ENCODE measurements around the gene FOXP1.

FOXP1 gene

DNA sequence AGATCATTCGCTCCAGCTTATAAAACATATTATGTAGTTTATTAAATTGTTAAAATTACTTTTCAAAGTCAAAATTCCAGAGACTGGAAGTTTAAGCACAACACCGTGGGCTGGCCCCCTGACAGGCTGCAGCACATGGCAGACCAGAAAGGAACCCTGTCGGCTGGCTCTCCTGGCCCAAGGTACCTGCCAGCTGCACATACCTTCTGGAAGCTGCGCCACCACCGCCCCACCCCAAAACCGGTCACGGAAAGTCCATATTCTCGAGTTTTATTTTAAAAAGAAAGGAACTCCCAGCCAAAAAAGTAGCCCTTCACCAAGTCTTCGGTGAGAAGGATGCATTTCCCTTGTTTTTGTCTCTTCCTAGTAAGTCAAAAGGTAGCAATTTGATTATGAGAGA is 94.6 kb downstream of the FOXP1 start:
- no peak for DNase-seq (ENCODE audit: extremely low read depth in 1 of 2, low read depth in 1 of 2)

GRCh38 chr3:71488391-71488809 is 95.1 kb downstream of the FOXP1 start:
- DNase-seq (ENCODE audit: extremely low read depth in 1 of 2, low read depth in 1 of 2) = no peak

- no peak for DNase-seq (ENCODE audit: extremely low read depth in 1 of 2, low read depth in 1 of 2)
Measured at GRCh38 chr3:71487418-71487817, 96.1 kb downstream of the FOXP1 start.

DNA sequence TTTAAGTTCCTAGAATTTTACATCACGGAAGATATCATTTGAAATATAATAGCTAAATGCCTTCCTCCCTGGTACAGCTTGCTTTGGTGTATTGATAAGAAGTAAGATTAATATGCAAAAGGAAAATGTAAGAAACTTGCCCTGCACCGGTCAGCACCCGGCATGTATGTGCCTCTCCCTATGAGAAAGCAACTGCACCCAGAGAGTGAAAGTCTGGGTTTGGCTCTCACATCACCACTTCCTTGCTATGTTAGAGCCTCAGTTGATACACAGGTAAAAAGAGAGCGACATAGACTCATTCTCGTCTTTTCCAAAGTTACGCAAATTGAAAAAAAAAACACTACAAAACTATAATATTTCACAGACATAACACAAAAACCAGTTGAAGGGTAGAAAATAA is 96.7 kb downstream of the FOXP1 start:
- DNase-seq (ENCODE audit: extremely low read depth in 1 of 2, low read depth in 1 of 2) = no peak

GRCh38 chr3:71485896-71486295 is 97.6 kb downstream of the FOXP1 start:
- no peak for DNase-seq (ENCODE audit: extremely low read depth in 1 of 2, low read depth in 1 of 2)

DNA sequence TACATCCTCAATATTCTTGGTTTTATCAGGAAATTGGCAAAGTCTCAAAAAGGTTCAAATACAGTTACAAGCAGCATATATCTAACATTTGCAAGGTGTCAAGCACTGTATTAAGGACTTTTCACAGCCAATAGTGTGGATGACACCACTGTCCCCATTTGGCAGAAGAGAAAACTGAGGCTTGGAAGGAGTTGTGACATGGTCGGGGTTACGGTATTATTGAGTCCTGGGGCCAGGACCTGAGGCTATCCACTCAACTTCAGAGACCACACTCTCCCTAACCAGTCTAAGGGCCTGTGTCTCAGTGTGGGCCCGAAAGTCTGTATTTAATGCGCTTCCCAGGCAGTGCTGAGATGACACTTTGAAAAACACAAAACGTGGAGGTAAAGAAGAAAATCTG is 99.1 kb downstream of the FOXP1 start:
- DNase-seq (ENCODE audit: extremely low read depth in 1 of 2, low read depth in 1 of 2) = no peak

GRCh38 chr3:71484047-71484446 is 99.5 kb downstream of the FOXP1 start:
- no peak for DNase-seq (ENCODE audit: extremely low read depth in 1 of 2, low read depth in 1 of 2)

- DNase-seq (ENCODE audit: extremely low read depth in 1 of 2, low read depth in 1 of 2) = no peak
Measured at GRCh38 chr3:71482771-71483170, 100.8 kb downstream of the FOXP1 start.

DNA sequence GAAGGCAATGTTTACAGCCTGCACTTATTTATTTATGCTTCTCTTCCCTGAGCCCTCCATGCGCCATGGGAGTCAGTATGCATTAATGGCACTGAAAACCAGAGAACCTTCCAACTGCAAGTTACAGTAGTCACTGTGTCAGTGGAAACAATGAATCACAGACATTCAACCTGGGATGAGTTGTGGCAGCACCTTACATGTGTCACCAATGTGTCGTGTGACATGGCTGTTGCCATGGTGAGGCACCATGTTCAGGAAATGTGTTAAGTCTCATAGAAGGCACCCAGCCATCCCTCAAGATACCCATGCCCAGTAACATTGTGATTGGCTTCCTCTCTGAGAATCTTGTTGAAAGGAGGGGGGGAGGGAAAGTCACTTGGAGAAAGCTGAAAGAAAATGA is 105.0 kb downstream of the FOXP1 start:
- DNase-seq (ENCODE audit: extremely low read depth in 1 of 2, low read depth in 1 of 2) = peak in 1 of 2 donors; percentile 39

- DNase-seq (ENCODE audit: extremely low read depth in 1 of 2, low read depth in 1 of 2) = no peak
Measured at GRCh38 chr3:71476950-71477349, 106.6 kb downstream of the FOXP1 start.

- DNase-seq (ENCODE audit: extremely low read depth in 1 of 2, low read depth in 1 of 2) = no peak
Measured at GRCh38 chr3:71469138-71469435, 114.4 kb downstream of the FOXP1 start.

DNA sequence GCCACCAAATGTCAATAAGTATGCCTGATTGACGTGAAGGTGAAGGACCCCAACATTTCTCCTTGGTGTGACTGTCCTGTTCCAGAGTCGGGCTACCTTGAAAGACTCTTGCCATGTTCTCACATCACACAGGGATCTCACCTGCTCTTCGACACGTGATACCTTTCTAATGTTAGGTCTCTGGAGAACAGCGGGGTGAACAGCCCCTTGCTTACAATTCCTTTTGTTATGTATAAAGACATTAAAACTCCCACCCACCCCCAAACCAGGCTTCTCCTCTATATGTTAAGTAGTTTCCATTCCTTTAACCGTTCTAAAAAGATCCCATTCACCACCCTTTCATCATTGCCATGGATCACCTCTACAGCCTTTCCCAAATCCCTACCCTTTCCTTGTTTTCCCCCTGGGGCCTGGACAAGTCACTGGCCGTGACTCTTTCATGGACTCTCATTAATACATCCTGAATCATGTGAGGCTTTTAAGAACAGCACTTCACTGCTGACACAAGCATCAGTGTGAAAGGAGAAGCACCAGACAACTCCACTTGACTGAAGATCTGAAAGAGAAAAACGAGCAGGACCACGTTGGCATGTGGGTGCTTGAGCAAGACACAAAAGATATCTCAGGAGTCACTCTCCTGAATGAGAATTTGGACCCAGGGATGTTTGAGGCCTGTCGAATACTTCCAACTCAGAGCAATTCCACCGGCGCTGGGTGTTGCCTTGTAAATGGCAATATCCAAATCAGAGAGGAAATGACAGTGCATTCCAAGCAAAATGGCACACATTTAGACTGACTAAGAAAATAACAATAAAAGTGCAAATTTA is 115.0 kb downstream of the FOXP1 start:
- no peak for DNase-seq (ENCODE audit: extremely low read depth in 1 of 2, low read depth in 1 of 2)

DNA sequence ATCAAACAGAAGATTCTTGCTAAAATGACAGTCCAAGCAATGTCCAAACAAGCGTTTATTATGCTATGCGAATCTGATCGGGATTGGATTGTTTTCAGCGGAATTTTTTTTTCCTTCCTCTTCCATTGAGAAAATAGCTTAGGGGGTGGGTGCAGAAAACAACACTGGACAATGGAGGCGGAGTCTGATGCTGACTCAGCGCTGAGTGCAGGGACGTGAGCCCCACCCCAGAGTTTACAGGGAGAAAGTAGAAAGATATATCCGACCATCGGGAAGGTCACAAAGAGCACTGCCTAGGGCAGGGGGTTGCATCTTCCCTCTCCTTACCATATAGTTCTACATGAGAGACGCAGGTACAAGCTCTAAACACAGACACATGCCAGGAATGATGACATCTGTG is 117.0 kb downstream of the FOXP1 start:
- no peak for DNase-seq (ENCODE audit: extremely low read depth in 1 of 2, low read depth in 1 of 2)

DNA sequence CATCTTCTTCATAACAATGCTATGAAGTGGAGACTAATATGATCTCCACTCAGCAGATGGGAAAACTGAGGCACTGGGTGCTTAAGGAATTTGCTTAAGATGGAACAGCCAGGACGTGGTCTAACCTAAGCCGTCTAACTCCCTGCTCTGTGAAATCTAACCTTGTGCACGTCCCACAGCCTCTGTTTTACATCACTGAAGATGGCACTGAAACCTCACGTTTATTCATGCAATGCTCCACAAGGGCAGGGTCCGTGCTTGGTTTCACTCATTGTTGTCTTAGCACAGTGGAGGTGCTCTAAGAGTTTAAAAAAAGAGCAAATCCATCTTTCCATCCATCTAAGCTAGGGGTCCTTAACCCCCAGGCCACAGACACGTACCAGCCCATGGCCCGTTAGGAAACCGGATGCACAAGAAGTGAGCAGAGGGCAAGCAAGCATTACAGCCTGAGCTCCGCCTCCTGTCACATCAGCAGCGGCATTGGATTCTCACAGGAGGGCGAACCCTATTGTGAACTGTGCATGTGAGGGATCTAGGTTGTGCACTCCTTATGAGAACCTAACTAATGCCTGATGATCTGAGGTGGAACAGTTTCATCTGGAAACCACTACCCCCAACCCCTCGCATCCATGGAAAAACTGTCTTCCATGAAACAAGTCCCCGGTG is 118.0 kb downstream of the FOXP1 start:
- DNase-seq (ENCODE audit: extremely low read depth in 1 of 2, low read depth in 1 of 2) = no peak

DNA sequence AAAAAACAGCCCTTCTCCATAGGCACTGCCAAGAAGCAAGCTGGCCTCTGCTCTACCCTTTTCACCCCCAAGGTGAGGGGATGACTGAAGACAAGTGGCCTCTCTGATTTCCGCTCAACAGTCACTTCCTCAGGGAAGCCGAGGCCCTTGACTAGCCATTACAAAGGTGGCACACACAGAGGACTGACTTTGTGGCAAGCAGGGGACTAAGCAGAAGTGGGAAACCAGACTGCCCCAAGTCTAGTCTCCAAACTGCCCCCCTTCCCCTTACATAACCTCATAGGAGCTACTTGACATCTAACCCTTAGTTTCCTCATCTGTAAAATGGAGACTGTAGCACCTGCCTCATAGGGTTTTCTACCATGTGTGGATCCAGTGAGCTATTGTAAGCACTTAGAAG is 118.9 kb downstream of the FOXP1 start:
- DNase-seq (ENCODE audit: extremely low read depth in 1 of 2, low read depth in 1 of 2) = no peak

DNA sequence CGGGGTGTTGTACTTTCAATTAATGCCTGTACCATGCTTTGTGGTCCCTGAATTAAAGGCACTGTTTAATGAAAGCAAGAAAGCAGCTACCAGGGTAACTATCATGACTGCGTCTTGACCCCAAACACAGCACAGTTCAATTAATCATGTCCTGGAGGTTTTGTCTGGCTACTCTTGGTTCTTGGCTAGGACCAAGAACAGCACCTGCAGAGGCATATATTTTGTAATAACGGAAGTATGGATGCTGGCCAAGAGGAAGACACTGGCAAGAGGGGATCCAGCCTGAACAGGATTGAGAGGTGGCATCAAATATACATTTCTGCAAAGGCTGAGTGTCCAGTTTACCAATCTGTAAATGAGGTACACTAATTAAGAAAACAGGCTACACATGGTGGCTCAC is 119.9 kb downstream of the FOXP1 start:
- DNase-seq (ENCODE audit: extremely low read depth in 1 of 2, low read depth in 1 of 2) = no peak

DNA sequence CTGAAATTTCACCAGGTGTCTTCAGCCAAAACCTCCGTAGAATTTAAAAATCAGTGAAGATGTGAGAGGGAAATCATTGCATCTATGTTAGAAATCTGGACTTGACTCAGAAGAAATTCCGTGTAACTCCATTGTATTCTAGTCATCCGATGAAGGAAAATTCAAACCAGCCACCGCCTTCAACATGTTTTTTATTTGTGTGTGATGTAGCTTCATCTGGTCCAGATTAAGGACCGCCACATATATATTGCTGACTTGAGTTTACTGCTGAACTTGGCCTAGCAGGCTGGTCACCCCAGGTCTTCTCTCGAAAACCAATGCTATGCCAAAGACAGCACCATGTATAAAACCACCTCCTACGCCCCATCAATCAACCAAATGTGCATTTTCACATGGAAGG is 120.9 kb downstream of the FOXP1 start:
- no peak for DNase-seq (ENCODE audit: extremely low read depth in 1 of 2, low read depth in 1 of 2)

DNA sequence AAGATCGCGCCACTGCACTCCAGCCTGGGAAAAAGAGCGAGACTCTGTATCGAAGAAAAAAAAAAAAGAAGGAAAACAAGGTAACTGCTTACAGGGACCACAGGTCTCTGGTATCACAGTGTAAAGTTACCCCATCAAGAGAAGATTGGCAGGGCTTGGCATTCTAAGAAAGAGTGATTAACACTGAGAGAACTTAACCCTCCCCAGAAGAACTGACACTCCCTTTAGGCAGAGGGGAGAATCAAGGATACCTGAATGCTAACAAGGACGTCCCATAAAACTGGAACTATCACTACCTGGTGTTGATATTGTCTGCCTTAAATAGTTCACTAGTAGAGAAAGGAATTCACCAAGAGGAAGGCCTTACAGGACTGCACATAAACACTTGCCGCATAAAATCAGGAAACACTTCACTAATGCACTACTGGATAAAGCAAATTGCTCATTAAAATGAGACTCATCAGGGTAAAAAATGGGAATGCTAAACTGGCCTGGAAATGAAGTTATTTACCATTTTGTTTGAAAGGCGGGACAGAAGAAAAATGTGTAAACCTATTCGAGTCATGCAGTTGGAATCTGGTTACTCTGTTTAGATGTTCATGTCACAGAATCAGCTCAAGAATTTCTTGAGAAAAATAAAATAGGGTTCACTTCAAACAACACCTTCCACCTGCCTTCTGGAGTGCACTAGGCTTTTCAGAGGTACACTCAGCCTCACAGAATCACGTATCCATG is 121.6 kb downstream of the FOXP1 start:
- no peak for DNase-seq (ENCODE audit: extremely low read depth in 1 of 2, low read depth in 1 of 2)

DNA sequence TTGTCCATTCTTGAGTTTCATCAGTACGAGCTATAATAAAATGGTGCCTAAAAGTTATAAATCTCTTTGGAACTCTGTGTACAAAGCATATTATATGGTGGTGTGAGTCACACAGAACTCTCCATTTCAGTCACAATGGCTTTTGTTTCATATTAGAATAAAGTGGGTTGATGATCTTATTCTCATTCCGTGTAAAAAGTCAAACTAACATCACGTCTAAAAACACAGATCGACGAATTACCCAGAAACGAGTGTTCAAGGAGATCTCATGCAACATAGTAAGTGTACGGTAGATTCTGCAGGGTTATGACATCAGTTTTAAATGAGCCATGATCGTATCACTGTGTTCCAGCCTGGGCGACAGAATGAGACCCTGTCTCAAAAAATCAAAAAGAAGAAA is 122.4 kb downstream of the FOXP1 start:
- DNase-seq (ENCODE audit: extremely low read depth in 1 of 2, low read depth in 1 of 2) = no peak

DNA sequence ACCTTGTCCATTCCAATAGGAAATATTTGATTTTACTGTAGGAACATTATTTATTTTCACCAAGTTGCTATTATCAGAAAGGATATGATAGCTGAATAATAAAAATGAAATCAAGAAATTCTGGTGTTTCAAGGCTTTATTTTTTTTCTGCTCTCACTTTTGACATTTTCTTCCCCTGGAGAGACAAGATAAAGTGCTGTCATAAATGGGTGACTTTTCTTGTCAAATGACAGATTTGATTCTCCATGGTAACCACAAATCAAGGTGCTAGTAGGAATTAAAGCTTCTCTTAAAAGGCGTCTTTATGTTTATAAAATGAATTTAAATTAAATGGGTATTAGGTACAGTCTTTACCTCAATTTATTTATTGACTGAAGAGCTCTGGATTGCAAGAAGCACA is 124.6 kb downstream of the FOXP1 start:
- DNase-seq (ENCODE audit: extremely low read depth in 1 of 2, low read depth in 1 of 2) = no peak

GRCh38 chr3:71456826-71457225 is 126.7 kb downstream of the FOXP1 start:
- no peak for DNase-seq (ENCODE audit: extremely low read depth in 1 of 2, low read depth in 1 of 2)

GRCh38 chr3:71456156-71456555 is 127.4 kb downstream of the FOXP1 start:
- DNase-seq (ENCODE audit: extremely low read depth in 1 of 2, low read depth in 1 of 2) = no peak
